GM19043 (cell line): ENCODE data around the gene SLC27A5.
"Not testable (repeated sequence)": the region's sequence is repeated elsewhere in the genome, so short reads cannot be mapped to it uniquely, and the experiment has no call there.

Source experiments
- ATAC-seq: cut with Tn5 transposase; IDR thresholded peaks from one replicate; pipeline ENCODE4 v1.9.1; 2021; ENCODE audit warnings: low read depth; ENCODE audit not compliant: unreplicated experiment

SLC27A5 gene

GRCh38 chr19:58529405-58529804, 17.6 kb upstream of the SLC27A5 start:
- no peak for ATAC-seq

GRCh38 chr19:58522709-58523108, 10.9 kb upstream of the SLC27A5 start:
- ATAC-seq: no peak

GRCh38 chr19:58521651-58522050, 9.9 kb upstream of the SLC27A5 start:
- no peak for ATAC-seq

- no peak for ATAC-seq
These were observed 8.4 kb upstream of the SLC27A5 start for GRCh38 chr19:58520257-58520599.

DNA sequence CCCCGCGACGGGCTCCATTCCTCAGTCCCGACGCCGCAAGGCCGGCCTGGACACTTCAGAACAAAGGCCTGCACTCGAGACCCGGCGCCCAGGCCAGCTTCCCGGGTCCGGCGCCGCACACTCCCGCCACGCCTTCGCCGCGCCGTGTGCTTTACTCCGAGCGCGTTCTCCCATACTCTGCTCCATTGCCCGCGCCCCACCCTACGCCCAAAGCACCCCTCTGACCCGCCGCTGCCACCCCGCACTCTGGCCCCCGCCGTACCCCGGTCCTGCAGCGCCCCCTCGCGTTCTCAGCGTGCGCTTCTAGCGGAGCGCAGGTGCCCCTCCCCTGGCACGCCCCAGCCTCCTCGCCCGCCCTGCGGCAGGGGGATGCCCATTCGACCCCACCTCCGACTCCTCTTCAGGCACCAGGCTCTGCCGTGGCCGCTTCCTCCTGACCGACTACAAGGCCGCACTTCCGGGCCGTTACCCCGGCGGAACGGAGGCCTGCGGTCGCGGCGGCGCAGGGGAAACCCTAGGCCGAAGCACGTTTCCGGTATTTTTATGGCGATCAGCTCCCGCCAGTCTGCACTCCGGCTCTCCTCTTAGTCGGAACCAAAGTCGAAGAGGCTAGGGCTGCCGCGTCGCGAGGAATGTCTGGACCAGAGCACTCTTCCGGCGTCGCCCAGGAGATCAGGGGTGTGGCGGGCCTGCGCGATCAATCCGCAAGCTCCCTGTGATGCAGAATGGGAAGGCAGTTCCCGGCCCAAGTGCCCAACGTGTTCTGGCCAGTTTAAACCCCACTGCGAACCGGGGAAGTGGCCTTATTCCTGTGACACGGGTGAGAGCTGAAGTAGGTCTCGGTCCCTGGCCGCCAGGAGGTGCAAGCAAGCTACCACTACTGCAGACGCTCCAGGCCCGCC, 7.8 kb upstream of the SLC27A5 start, which contains the start of gene ZBTB45:
Gene ZBTB45 (minus strand): TSS at position 456 of the 902 bp plus-strand sequence. CDS start 2,137 bp downstream, outside the sequence.
- peak; percentile 67 for ATAC-seq

- ATAC-seq: no peak
These were observed 7.2 kb upstream of the SLC27A5 start for GRCh38 chr19:58519087-58519354.

DNA sequence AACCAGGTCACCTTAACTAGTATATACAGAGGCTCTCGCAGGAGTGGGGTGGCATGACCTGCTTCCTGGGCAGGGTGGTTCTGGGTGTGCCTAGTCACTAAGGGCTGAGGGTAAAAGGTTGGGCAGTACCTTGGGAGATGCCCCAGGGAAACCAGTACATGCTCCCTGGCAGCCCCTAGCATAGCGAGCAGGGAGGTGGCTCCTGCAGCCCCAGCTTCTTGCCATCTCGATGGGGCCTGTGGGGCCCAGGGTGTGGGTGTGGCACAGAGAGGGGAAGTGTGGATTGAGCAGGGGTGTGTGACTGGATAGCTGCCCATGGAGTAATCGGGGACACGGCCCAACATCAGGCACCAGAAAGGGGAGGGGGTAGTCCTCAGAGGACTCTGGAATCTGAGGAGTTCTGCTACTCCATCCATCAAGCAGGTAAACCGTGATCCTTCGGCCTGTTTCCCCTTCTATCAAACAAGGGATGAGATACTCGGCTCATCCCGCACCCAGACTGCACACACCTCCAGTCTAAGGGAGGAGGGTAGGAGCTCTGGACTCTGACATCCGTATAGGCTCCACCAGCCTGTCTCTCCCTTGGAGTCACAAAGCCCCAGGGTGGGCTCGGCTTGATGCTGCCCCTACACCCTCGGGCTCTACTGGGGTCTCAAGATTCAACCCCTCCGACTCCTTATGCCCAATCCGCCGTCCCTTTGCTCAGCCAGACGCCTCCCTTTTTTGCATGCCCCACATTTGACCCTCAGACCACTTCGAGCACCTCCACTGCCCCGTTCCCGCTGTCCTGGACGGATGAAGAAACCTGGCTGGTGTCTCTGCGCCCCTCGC, 6.7 kb upstream of the SLC27A5 start:
- no peak for ATAC-seq

- no peak for ATAC-seq
These were observed 5.4 kb upstream of the SLC27A5 start for GRCh38 chr19:58516964-58517833.

DNA sequence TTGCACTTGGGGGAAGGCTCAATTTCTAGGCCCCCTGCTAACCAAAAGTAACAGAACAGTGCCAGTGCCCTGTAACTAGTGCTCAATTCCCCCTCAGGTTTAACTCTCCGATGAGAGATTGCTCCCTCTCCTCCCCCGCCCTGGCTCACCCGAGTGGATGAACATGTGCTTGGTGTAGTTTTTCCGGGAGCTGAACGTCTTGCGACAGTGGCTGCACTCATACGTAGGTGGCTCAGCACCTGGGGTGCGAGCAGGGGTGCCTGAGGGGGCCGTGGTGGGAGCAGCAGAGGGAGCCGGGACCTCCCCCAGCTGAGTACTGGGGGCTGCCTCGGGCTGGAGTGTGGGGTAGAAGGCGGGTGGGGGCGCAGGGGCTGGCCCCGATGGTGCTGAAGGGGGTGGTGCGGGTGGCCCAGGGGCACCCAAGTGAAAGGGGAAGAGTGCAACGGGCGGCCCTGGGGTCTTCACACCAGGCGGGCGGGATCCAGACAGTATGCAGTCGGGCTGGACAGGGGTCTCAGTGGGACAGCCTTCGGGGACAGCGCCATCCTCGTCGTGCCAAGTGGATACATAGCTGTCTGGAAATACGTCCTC, 4.5 kb upstream of the SLC27A5 start:
- ATAC-seq: no peak

- no peak for ATAC-seq
These were observed 3.5 kb upstream of the SLC27A5 start for GRCh38 chr19:58515259-58515658.

- no peak for ATAC-seq
These were observed 2.8 kb upstream of the SLC27A5 start for GRCh38 chr19:58514564-58515022.

DNA sequence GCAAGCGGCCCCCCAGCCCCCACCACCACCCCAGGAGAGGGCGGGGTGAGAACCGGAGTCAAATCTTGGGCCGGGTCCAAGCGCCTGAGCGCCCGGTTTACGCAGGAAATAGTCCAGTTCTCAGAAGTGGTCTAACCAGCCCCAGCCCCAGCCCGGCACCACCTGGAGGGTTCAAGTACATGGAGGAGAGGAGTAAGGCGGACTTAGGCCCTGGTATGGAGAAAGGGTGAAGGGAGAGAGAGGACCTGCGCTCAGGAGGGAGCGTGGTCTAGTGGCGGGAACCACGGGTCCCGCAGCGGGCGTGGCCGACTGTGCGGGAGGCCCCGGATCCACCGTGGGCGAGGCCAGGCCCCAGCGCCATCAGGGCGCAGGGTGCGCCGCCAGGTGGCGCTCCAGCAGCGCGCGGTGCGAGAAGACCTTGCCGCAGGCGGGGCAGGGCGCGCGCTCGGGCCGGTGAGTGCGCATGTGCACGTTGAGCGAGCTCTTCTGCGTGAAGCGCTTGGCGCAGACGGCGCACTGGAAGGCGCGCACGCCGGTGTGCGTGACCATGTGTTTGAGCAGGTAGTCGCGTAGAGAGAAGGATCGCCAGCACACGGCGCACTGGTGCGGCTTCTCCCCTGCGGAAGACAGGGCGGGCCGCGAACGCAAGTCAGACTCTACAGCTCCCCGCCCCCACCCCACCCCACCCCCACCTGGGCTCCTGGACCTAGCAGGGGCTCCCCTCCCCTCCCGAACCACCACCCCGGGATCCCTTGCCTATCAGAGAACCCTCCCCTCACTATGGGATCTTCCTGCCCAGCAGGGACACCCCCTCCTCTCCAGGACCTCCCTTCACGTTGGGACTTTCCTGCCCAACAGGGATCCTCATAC, 2.1 kb upstream of the SLC27A5 start:
- peak; percentile 59 for ATAC-seq

DNA sequence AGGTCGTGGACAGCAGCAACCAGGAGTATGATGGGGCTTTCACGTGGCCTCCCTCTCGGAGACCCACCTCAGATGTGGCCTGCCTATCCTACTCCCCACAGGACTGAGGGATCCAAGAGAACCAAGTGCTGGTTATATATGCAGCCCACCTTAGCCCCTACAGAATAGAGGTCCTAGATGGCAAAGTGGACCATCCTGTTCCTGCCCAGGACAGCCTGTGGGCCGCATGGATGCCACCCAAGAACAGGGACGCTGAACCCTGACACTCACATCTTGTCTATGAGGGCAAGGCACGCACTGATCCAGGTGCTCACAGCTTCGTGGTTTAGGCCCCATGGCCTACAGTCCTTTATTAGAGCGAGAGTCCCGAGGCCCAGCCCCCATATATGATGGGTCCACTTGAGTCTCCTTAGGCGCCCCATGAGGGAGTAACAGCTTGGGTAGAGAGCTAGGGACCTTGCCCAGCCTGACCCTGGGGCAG, 1.5 kb upstream of the SLC27A5 start:
- no peak for ATAC-seq

GRCh38 chr19:58510084-58510862, 1.5 kb downstream of the SLC27A5 start:
- no peak for ATAC-seq

DNA sequence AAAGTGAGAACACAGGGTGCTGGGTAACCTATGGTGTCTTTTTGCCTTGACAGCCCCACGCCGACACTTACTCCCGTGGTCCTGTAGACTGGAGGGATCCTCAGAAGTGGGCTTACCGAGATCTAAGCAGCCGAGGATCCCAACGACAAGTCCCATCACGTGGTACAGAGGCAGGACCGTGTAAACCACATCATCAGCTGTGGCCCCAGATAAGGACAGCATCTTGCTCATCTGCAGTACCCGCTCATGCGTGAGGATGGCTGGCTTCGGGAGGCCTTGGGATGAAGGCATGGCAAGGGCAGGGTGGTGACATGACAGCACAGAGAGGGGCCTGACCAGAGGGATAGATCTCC, 2.1 kb downstream of the SLC27A5 start:
- ATAC-seq: no peak

GRCh38 chr19:58507602-58508223, 4.1 kb downstream of the SLC27A5 start:
- not testable (repeated sequence) for ATAC-seq

GRCh38 chr19:58500242-58500641, 11.6 kb downstream of the SLC27A5 start:
- no peak for ATAC-seq
